Naive thymus-derived CD4-positive, alpha-beta T cell (primary cell): ENCODE measurements around the gene FMNL2. TPM values are rescaled to one million over a fixed set of nuclear protein-coding genes. Genes with fewer than 3 reads are reported as not detected.

Source experiments
- ATAC-seq: fragments of 150-1000 bp; cut with Tn5 transposase; 2 replicates; pipeline ENCODE4 v1.10.0; 2021; ENCODE audit warnings: mild to moderate bottlenecking, moderate library complexity
- CTCF ChIA-PET: fragments of 350-600 bp; sonication (Branson Sonifier 250); formaldehyde crosslinking; loops from one replicate; lab custom pipeline; 2021; ENCODE audit warnings: antibody characterized with exemption; lab: Charles Lee
- POLR2A ChIA-PET: fragments of 350-600 bp; sonication (Branson Sonifier 250); formaldehyde crosslinking; loops from one replicate; lab custom pipeline; 2021; ENCODE audit warnings: antibody characterized with exemption, inconsistent platforms; lab: Charles Lee
- DNase-seq, 9 donors: peaks; one replicate each; pipeline versions ENCODE4 v3.0.0 to v3.0.0-alpha.2; 2020 to 2022; ENCODE audit warnings: mixed read lengths in 1 of 9
- H3K27ac ChIP-seq: one replicate; pipeline ENCODE4 v1.7.0; 2013; ENCODE audit warnings: mild to moderate bottlenecking, low read depth, low read length, moderate library complexity
- H3K27me3 ChIP-seq, 2 donors: one replicate each; pipeline ENCODE4 v1.7.0; 2013; ENCODE audit warnings: low read length in 2 of 2, mild to moderate bottlenecking in 2 of 2, moderate library complexity in 2 of 2; ENCODE audit not compliant: control insufficient read depth in 2 of 2, insufficient read depth in 2 of 2
- H3K36me3 ChIP-seq, 3 experiments: 1 replicate in 2 of 3; 2 replicates in 1 of 3; pipeline ENCODE4 v1.7.0; 2013; ENCODE audit warnings: low read length in 3 of 3, mild to moderate bottlenecking in 3 of 3, moderate library complexity in 1 of 3; ENCODE audit not compliant: insufficient read depth in 3 of 3, control insufficient read depth in 2 of 3
- H3K4me1 ChIP-seq, 2 donors: one replicate each; pipeline ENCODE4 v1.7.0; 2013; ENCODE audit warnings: low read length in 2 of 2, mild to moderate bottlenecking in 2 of 2, moderate library complexity in 1 of 2; ENCODE audit not compliant: control insufficient read depth in 2 of 2, insufficient read depth in 2 of 2
- H3K4me3 ChIP-seq: 2 replicates; pipeline ENCODE4 v1.7.0; 2013; ENCODE audit warnings: mild to moderate bottlenecking, low read length
- H3K9me3 ChIP-seq, 3 experiments: 1 replicate in 2 of 3; 2 replicates in 1 of 3; pipeline ENCODE4 v1.7.0; 2013; ENCODE audit warnings: low read length in 3 of 3; ENCODE audit not compliant: control insufficient read depth in 2 of 3
- H3K27ac Mint-ChIP-seq, 9 donors: one replicate each; pipeline ENCODE4 v1.8.0; 2020 to 2022; ENCODE audit warnings: mixed read lengths in 9 of 9, mild to moderate bottlenecking in 8 of 9, moderate library complexity in 5 of 9, inconsistent platforms in 2 of 9
- H3K27me3 Mint-ChIP-seq, 5 donors: one replicate each; pipeline ENCODE4 v1.8.0; 2021 to 2022; ENCODE audit warnings: mixed read lengths in 5 of 5, mild to moderate bottlenecking in 1 of 5
- H3K36me3 Mint-ChIP-seq, 5 donors: one replicate each; pipeline ENCODE4 v1.8.0; 2020 to 2022; ENCODE audit warnings: mixed read lengths in 5 of 5, mild to moderate bottlenecking in 3 of 5, inconsistent platforms in 1 of 5
- H3K4me1 Mint-ChIP-seq, 7 donors: one replicate each; pipeline ENCODE4 v1.8.0; 2020 to 2022; ENCODE audit warnings: mixed read lengths in 7 of 7, mild to moderate bottlenecking in 3 of 7, inconsistent platforms in 1 of 7
- H3K4me3 Mint-ChIP-seq, 10 donors: one replicate each; pipeline ENCODE4 v1.8.0; 2020 to 2022; ENCODE audit warnings: mild to moderate bottlenecking in 10 of 10, mixed read lengths in 10 of 10, moderate library complexity in 6 of 10, inconsistent platforms in 2 of 10
- H3K9me3 Mint-ChIP-seq, 11 donors: one replicate each; pipeline ENCODE4 v1.8.0; 2020 to 2022; ENCODE audit warnings: mixed read lengths in 11 of 11, mild to moderate bottlenecking in 4 of 11, inconsistent platforms in 1 of 11, moderate library complexity in 1 of 11
- intact Hi-C, 2 donors: fragments of 100-400 bp; cut with micrococcal nuclease; formaldehyde crosslinking; loops; one replicate each; pipeline ENCODE4 v1.15.1; 2023
- polyA plus RNA-seq, 2 donors: library from polyadenylated mRNA; unstranded; fragments of 300-500 nt; fragmentation: Illumina TruSeq; gene quantifications; one replicate each; pipeline ENCODE4 v1.2.3, GENCODE V29; 2021
- total RNA-seq, 6 experiments: library from RNA in 5 of 6; stranded (reverse) in 5 of 6; gene quantifications; 1 replicate in 5 of 6; 2 replicates in 1 of 6; pipeline ENCODE4 v1.2.3 and lab custom pipeline; 2021 to 2026

Gene FMNL2
- total and polyA plus RNA-seq, 7 experiments from 2014 or later, result 0.16 to 2.7 (median 1.2) TPM

- H3K9me3 Mint-ChIP-seq, result no peaks in the 10 kb centered on the region
- Histone ChIP-seq H3K36me3 (no peaks in the 10 kb centered on the region), H3K27me3 (no peaks in the 10 kb centered on the region), H3K9me3 (no peaks in the 10 kb centered on the region), H3K4me1 (no peaks in the 10 kb centered on the region), H3K27ac (no peak overlapping the region), H3K4me3 (no peak overlapping the region)
- DNase-seq (no peak), ATAC-seq (no peak)
- ChIA-PET CTCF (no interaction called here), POLR2A (no interaction called here)
- no peak overlapping the region for H3K4me3 Mint-ChIP-seq
- no peaks in the 10 kb centered on the region for H3K36me3 Mint-ChIP-seq
- intact Hi-C loops, result no loop called here
- no peak overlapping the region for H3K27ac Mint-ChIP-seq
- H3K27me3 Mint-ChIP-seq, result peaks cover 4 to 13% (median 7%) of the 10 kb centered on the region in 5 donors
- H3K4me1 Mint-ChIP-seq, result peaks cover 0 to 8% (median 6%) of the 10 kb centered on the region in 7 donors
These were observed 130.0 kb downstream of the FMNL2 start for GRCh38 chr2:152464851-152465470.

GRCh38 chr2:152465541-152465940, 130.6 kb downstream of the FMNL2 start:
- Mint-ChIP-seq H3K4me3 (no peak overlapping the region), H3K27ac (no peak overlapping the region), H3K9me3 (no peaks in the 10 kb centered on the region), H3K27me3 (peaks cover 4 to 13% (median 7%) of the 10 kb centered on the region in 5 donors), H3K4me1 (peaks cover 0 to 8% (median 6%) of the 10 kb centered on the region in 7 donors), H3K36me3 (no peaks in the 10 kb centered on the region)
- Histone ChIP-seq H3K36me3 (no peaks in the 10 kb centered on the region), H3K4me3 (no peak overlapping the region), H3K9me3 (no peaks in the 10 kb centered on the region), H3K27me3 (no peaks in the 10 kb centered on the region), H3K4me1 (no peaks in the 10 kb centered on the region), H3K27ac (no peak overlapping the region)
- DNase-seq (no peak), ATAC-seq (no peak)
- intact Hi-C loops, result no loop called here
- CTCF ChIA-PET, result no interaction called here
- POLR2A ChIA-PET, result no interaction called here

- Histone ChIP-seq H3K4me3 (no peak overlapping the region), H3K27ac (no peak overlapping the region), H3K36me3 (no peaks in the 10 kb centered on the region), H3K27me3 (no peaks in the 10 kb centered on the region), H3K9me3 (no peaks in the 10 kb centered on the region), H3K4me1 (no peaks in the 10 kb centered on the region)
- CTCF ChIA-PET, result no interaction called here
- no peaks in the 10 kb centered on the region for H3K9me3 Mint-ChIP-seq
- no peak overlapping the region for H3K27ac Mint-ChIP-seq
- peaks cover 4 to 13% (median 7%) of the 10 kb centered on the region in 5 donors for H3K27me3 Mint-ChIP-seq
- H3K4me3 Mint-ChIP-seq, result no peak overlapping the region
- ATAC-seq (no peak), DNase-seq (no peak)
- POLR2A ChIA-PET, result no interaction called here
- peaks cover 0 to 8% (median 6%) of the 10 kb centered on the region in 7 donors for H3K4me1 Mint-ChIP-seq
- intact Hi-C loops, result no loop called here
- no peaks in the 10 kb centered on the region for H3K36me3 Mint-ChIP-seq
These were observed 131.1 kb downstream of the FMNL2 start for GRCh38 chr2:152466041-152466440.

- ATAC-seq (peak; percentile 64), DNase-seq (no peak)
- no peak overlapping the region for H3K4me3 ChIP-seq
- H3K27ac Mint-ChIP-seq, result no peak overlapping the region
- intact Hi-C loops, result no loop called here
- H3K27ac ChIP-seq, result no peak overlapping the region
- H3K4me1 Mint-ChIP-seq, result peaks cover 0 to 8% (median 6%) of the 10 kb centered on the region in 7 donors
- no peaks in the 10 kb centered on the region for H3K4me1 ChIP-seq
- no peaks in the 10 kb centered on the region for H3K27me3 ChIP-seq
- CTCF ChIA-PET, result no interaction called here
- H3K36me3 Mint-ChIP-seq, result no peaks in the 10 kb centered on the region
- no peaks in the 10 kb centered on the region for H3K9me3 ChIP-seq
- no peaks in the 10 kb centered on the region for H3K36me3 ChIP-seq
- H3K9me3 Mint-ChIP-seq, result no peaks in the 10 kb centered on the region
- H3K4me3 Mint-ChIP-seq, result no peak overlapping the region
- H3K27me3 Mint-ChIP-seq, result peaks cover 4 to 10% (median 7%) of the 10 kb centered on the region in 5 donors
- POLR2A ChIA-PET, result no interaction called here
These were observed 132.2 kb downstream of the FMNL2 start for GRCh38 chr2:152466980-152467676.

GRCh38 chr2:152467677-152468410, 132.9 kb downstream of the FMNL2 start:
- no peak overlapping the region for H3K4me3 ChIP-seq
- H3K36me3 ChIP-seq, result no peaks in the 10 kb centered on the region
- ChIA-PET POLR2A (no interaction called here), CTCF (no interaction called here)
- intact Hi-C loops, result no loop called here
- Mint-ChIP-seq H3K36me3 (no peaks in the 10 kb centered on the region), H3K27me3 (peaks cover 4 to 10% (median 7%) of the 10 kb centered on the region in 5 donors), H3K4me1 (peaks cover 0 to 8% (median 6%) of the 10 kb centered on the region in 7 donors), H3K4me3 (no peak overlapping the region), H3K9me3 (no peaks in the 10 kb centered on the region), H3K27ac (no peak overlapping the region)
- peak; percentile 44 for ATAC-seq
- H3K4me1 ChIP-seq, result no peaks in the 10 kb centered on the region
- no peak for DNase-seq
- no peaks in the 10 kb centered on the region for H3K9me3 ChIP-seq
- H3K27me3 ChIP-seq, result no peaks in the 10 kb centered on the region
- no peak overlapping the region for H3K27ac ChIP-seq

GRCh38 chr2:152468899-152469692, 134.1 kb downstream of the FMNL2 start:
- no peak overlapping the region for H3K27ac ChIP-seq
- peak overlapping the region in 2 of 9 donors; percentile 13 to 42 for H3K27ac Mint-ChIP-seq
- intact Hi-C loops, result no loop called here

More at GRCh38 chr2:152468899-152469692, 134.1 kb downstream of the FMNL2 start:
- Mint-ChIP-seq H3K4me1 (peaks cover 0 to 8% (median 6%) of the 10 kb centered on the region in 7 donors), H3K9me3 (no peaks in the 10 kb centered on the region), H3K36me3 (no peaks in the 10 kb centered on the region), H3K27me3 (peaks cover 4 to 10% (median 7%) of the 10 kb centered on the region in 5 donors), H3K4me3 (peak overlapping the region in 4 of 10 donors; percentile 3 to 63 (median 24))
- peak; percentile 63 for ATAC-seq
- Histone ChIP-seq H3K36me3 (no peaks in the 10 kb centered on the region), H3K4me3 (no peak overlapping the region), H3K4me1 (no peaks in the 10 kb centered on the region), H3K9me3 (no peaks in the 10 kb centered on the region), H3K27me3 (no peaks in the 10 kb centered on the region)
- ChIA-PET POLR2A (no interaction called here), CTCF (no interaction called here)
- no peak for DNase-seq
